HCT116 (cell line): ENCODE data around the gene ACOX3. TPM values are rescaled to one million over a fixed set of nuclear protein-coding genes. Genes with fewer than 3 reads are reported as not detected.

Experiments
- ATAC-seq: fragments of 200-7000 bp; cut with Tn5 transposase; 2 replicates; pipeline ENCODE4 v1.9.1; 2020; ENCODE audit warnings: mild to moderate bottlenecking, moderate library complexity
- BruUV-seq: library from RNA; stranded (reverse); fragments of 400-500 nt; replicated peaks from 2 replicates; lab custom pipeline; 2021; lab: Mats Ljungman, UMichigan
- CTCF ChIA-PET: fragments of 300-600 bp; sonication (Branson Sonifier 250); formaldehyde crosslinking; loops from one replicate; lab custom pipeline; 2021; ENCODE audit warnings: antibody characterized with exemption; lab: Charles Lee
- POLR2A ChIA-PET: fragments of 300-600, 350-600 bp; sonication (Branson Sonifier 250); formaldehyde crosslinking; loops from one replicate; lab custom pipeline; 2021; ENCODE audit warnings: antibody characterized with exemption; lab: Charles Lee
- RAD21 ChIA-PET, 2 experiments: fragments of 300-600 bp; sonication (Branson Sonifier 250); formaldehyde crosslinking; loops; one replicate each; lab custom pipeline; 2023; ENCODE audit warnings: low total read pairs in 2 of 2; ENCODE audit not compliant: uncharacterized antibody in 2 of 2, unreplicated experiment in 2 of 2, low non-redundant PET in 1 of 2; lab: Charles Lee
- DNase-seq: peaks from one replicate; pipeline ENCODE4 v3.0.0-alpha.2; 2010; ENCODE audit warnings: low read depth, low spot score
- H2AFZ ChIP-seq: fragments of 200-600 bp; shearing (Covaris generic), sonication (generic); 2 replicates; pipeline ENCODE4 v1.6.1; 2017; ENCODE audit warnings: low read depth, mixed run types, mixed read lengths, antibody characterized with exemption, low read length; ENCODE audit not compliant: poor library complexity, severe bottlenecking
- H3K27ac ChIP-seq: 2 replicates; pipeline ENCODE4 v1.5.1; 2012; ENCODE audit warnings: low read depth, low read length
- H3K27me3 ChIP-seq: fragments of 200-600 bp; sonication (generic); 2 replicates; pipeline ENCODE4 v1.6.1; 2016; ENCODE audit warnings: mixed run types, low read length, mixed read lengths; ENCODE audit not compliant: insufficient read depth
- H3K36me3 ChIP-seq, 2 experiments: fragments of 200-500 bp in 1 of 2; fragments of 200-600 bp in 1 of 2; sonication (Bioruptor generic) in 1 of 2; sonication (generic) in 1 of 2; 2 replicates each; pipeline versions ENCODE4 v1.5.1 to v1.6.1; 2014 to 2016; ENCODE audit warnings: low read length in 2 of 2, inconsistent platforms in 1 of 2, mixed read lengths in 1 of 2, mixed run types in 1 of 2; ENCODE audit not compliant: insufficient read depth in 2 of 2, control insufficient read depth in 1 of 2
- H3K4me1 ChIP-seq, 2 experiments: fragments of 200-600 bp in 1 of 2; sonication (generic) in 1 of 2; 2 replicates each; pipeline versions ENCODE4 v1.5.1 to v1.6.1; 2012 to 2017; ENCODE audit warnings: low read length in 2 of 2, inconsistent platforms in 1 of 2, mild to moderate bottlenecking in 1 of 2, mixed read lengths in 1 of 2, mixed run types in 1 of 2, moderate library complexity in 1 of 2; ENCODE audit not compliant: insufficient read depth in 2 of 2, control insufficient read depth in 1 of 2
- H3K4me2 ChIP-seq: fragments of 200-600 bp; sonication (generic); 2 replicates; pipeline ENCODE4 v1.6.1; 2017; ENCODE audit warnings: mixed run types, low read length, mixed read lengths
- H3K4me3 ChIP-seq, 2 experiments: fragments of 200-600 bp in 1 of 2; sonication (generic) in 1 of 2; replicated peaks in 1 of 2; 2 replicates each; pipeline ENCODE4 v1.5.1; 2011 to 2016; ENCODE audit warnings: low read length in 2 of 2, control low read depth in 1 of 2, low read depth in 1 of 2, mild to moderate bottlenecking in 1 of 2, mixed read lengths in 1 of 2, mixed run types in 1 of 2
- H3K79me2 ChIP-seq: fragments of 200-600 bp; sonication (generic); 2 replicates; pipeline ENCODE4 v1.6.1; 2017; ENCODE audit warnings: mild to moderate bottlenecking, mixed run types, low read length, moderate library complexity, mixed read lengths; ENCODE audit not compliant: insufficient read depth
- H3K9ac ChIP-seq: fragments of 200-600 bp; sonication (generic); 2 replicates; pipeline ENCODE4 v1.6.1; 2016; ENCODE audit warnings: low read length, mixed read lengths
- H3K9me2 ChIP-seq: fragments of 200-600 bp; sonication (generic), shearing (Covaris generic); 2 replicates; pipeline ENCODE4 v1.6.1; 2017; ENCODE audit warnings: mixed run types, mild to moderate bottlenecking, moderate library complexity; ENCODE audit not compliant: insufficient read depth
- H3K9me3 ChIP-seq, 2 experiments: fragments of 200-500 bp in 1 of 2; fragments of 200-600 bp in 1 of 2; sonication (Bioruptor generic) in 1 of 2; sonication (generic) in 1 of 2; 2 replicates each; pipeline ENCODE4 v1.6.1; 2014 to 2017; ENCODE audit warnings: low read length in 2 of 2, mixed read lengths in 2 of 2, inconsistent platforms in 1 of 2, low read depth in 1 of 2, mild to moderate bottlenecking in 1 of 2, mixed run types in 1 of 2, moderate library complexity in 1 of 2; ENCODE audit not compliant: control insufficient read depth in 1 of 2, insufficient read depth in 1 of 2
- H4K20me1 ChIP-seq: fragments of 200-600 bp; sonication (generic), shearing (Covaris generic); 2 replicates; pipeline ENCODE4 v1.6.1; 2017; ENCODE audit warnings: mixed run types, mild to moderate bottlenecking, moderate library complexity; ENCODE audit not compliant: insufficient read depth
- ATF3 ChIP-seq: IDR thresholded peaks from 2 replicates; pipeline ENCODE4 v1.6.1; 2012
- CEBPB ChIP-seq: IDR thresholded peaks from 2 replicates; pipeline ENCODE4 v1.6.1; 2012; ENCODE audit warnings: low read depth
- CTCF ChIP-seq, 3 experiments: fragments of 200-600 bp in 1 of 3; sonication (generic) in 1 of 3; IDR thresholded peaks in 2 of 3; conservative IDR thresholded peaks in 1 of 3; 2 replicates each; pipeline ENCODE4 v1.5.1; 2012 to 2017; ENCODE audit warnings: low read depth in 2 of 3, low read length in 2 of 3, antibody characterized with exemption in 1 of 3, borderline replicate concordance in 1 of 3, control low read depth in 1 of 3, mild to moderate bottlenecking in 1 of 3, mixed read lengths in 1 of 3, mixed run types in 1 of 3, moderate library complexity in 1 of 3; ENCODE audit not compliant: insufficient read depth in 1 of 3
- MAX ChIP-seq: IDR thresholded peaks from 2 replicates; pipeline ENCODE4 v1.6.1; 2012
- POLR2AphosphoS5 ChIP-seq: IDR thresholded peaks from 2 replicates; pipeline ENCODE4 v1.6.1; 2011; ENCODE audit warnings: mild to moderate bottlenecking, low read depth, low read length, moderate library complexity
- REST ChIP-seq: IDR thresholded peaks from 2 replicates; pipeline ENCODE4 v1.6.1; 2012; ENCODE audit warnings: low read depth
- SP1 ChIP-seq: IDR thresholded peaks from 2 replicates; pipeline ENCODE4 v1.6.1; 2012; ENCODE audit warnings: low read depth
- TCF7L2 ChIP-seq: IDR thresholded peaks from 2 replicates; pipeline ENCODE4 v1.7.0; 2011; ENCODE audit warnings: borderline replicate concordance, inconsistent platforms; ENCODE audit not compliant: insufficient read depth, insufficient read length; ENCODE audit errors: extremely low read depth
- YY1 ChIP-seq: IDR thresholded peaks from 2 replicates; pipeline ENCODE4 v1.6.1; 2011; ENCODE audit warnings: low read length, low read depth, moderate library complexity, mild to moderate bottlenecking; ENCODE audit not compliant: insufficient replicate concordance; ENCODE audit errors: extremely low read depth
- ZFX ChIP-seq: fragments of 450-650 bp; IDR thresholded peaks from 2 replicates; pipeline ENCODE4 v1.6.1; 2017
- intact Hi-C: fragments of 100-400 bp; cut with micrococcal nuclease; formaldehyde crosslinking; loops from 2 replicates; pipeline ENCODE4 v1.10.0; 2022
- total RNA-seq: library from RNA; stranded (reverse); gene quantifications from one replicate; pipeline ENCODE4 v1.2.1, GENCODE V29; 2021; ENCODE audit not compliant: unreplicated experiment

The ACOX3 gene
- total RNA-seq, 1 experiment from 2014 or later = 16.9 TPM

- POLR2A ChIA-PET = no interaction called here
- no peak for ATAC-seq
- no peak overlapping the region for H3K4me3 ChIP-seq
- H3K9ac ChIP-seq = no peak overlapping the region
- H3K36me3 ChIP-seq = no peaks in the 10 kb centered on the region
- no peak overlapping the region for H3K4me2 ChIP-seq
- H3K27me3 ChIP-seq = no peaks in the 10 kb centered on the region
- no peak for TF ChIP-seq CTCF (IDR thresholded peaks at IDR 0.05 in 2 of 3, conservative IDR thresholded peaks at IDR 0.05 in 1 of 3; ENCODE audit: borderline replicate concordance in 1 of 3, insufficient read depth in 1 of 3, low read depth in 2 of 3, low read length in 2 of 3)
- TF ChIP-seq, all 23 proteins: peak for 0
- BruUV-seq = no TSS peak
- CTCF ChIA-PET = no interaction called here
- no peak overlapping the region for H2AFZ ChIP-seq
- no peaks in the 10 kb centered on the region for H3K79me2 ChIP-seq
- intact Hi-C loops = no loop called here
- no peak overlapping the region for H3K27ac ChIP-seq
- no peaks in the 10 kb centered on the region for H3K4me1 ChIP-seq
- no peaks in the 10 kb centered on the region for H4K20me1 ChIP-seq
- no peak for DNase-seq
- no peaks in the 10 kb centered on the region for H3K9me2 ChIP-seq
- RAD21 ChIA-PET = no interaction called here
- no peaks in the 10 kb centered on the region for H3K9me3 ChIP-seq
These were observed 75.6 kb downstream of the ACOX3 start for GRCh38 chr4:8364848-8365350.

- no TSS peak for BruUV-seq
- CTCF ChIA-PET = no interaction called here
- TF ChIP-seq POLR2AphosphoS5 (no peak), ATF3 (no peak), TCF7L2 (no peak), CTCF (IDR thresholded peaks at IDR 0.05 in 2 of 3, conservative IDR thresholded peaks at IDR 0.05 in 1 of 3; ENCODE audit: borderline replicate concordance in 1 of 3, insufficient read depth in 1 of 3, low read depth in 2 of 3, low read length in 2 of 3) (no peak), REST (no peak), YY1 (no peak), ZFX (no peak), SP1 (no peak), MAX (no peak), CEBPB (no peak)
These were observed 76.4 kb downstream of the ACOX3 start for GRCh38 chr4:8364141-8364540.

More at GRCh38 chr4:8364141-8364540, 76.4 kb downstream of the ACOX3 start:
- no peaks in the 10 kb centered on the region for H3K36me3 ChIP-seq
- H3K4me3 ChIP-seq = no peak overlapping the region
- no peak overlapping the region for H2AFZ ChIP-seq
- no peaks in the 10 kb centered on the region for H3K79me2 ChIP-seq
- H3K9ac ChIP-seq = no peak overlapping the region
- no peaks in the 10 kb centered on the region for H4K20me1 ChIP-seq
- H3K9me2 ChIP-seq = no peaks in the 10 kb centered on the region
- ChIA-PET POLR2A (no interaction called here), RAD21 (no interaction called here)
- H3K27me3 ChIP-seq = no peaks in the 10 kb centered on the region
- no peaks in the 10 kb centered on the region for H3K4me1 ChIP-seq
- H3K9me3 ChIP-seq = no peaks in the 10 kb centered on the region
- no peak for DNase-seq
- H3K4me2 ChIP-seq = no peak overlapping the region
- intact Hi-C loops = no loop called here
- H3K27ac ChIP-seq = no peak overlapping the region
- no peak for ATAC-seq
